ENCODE results near the gene FTH1.

Gene FTH1

GRCh38 chr11:61963282-61964057 lies 4.0 kb downstream of the FTH1 start:
- H3K4me3 ChIP-seq (replicated peaks in 1 of 2; ENCODE audit: low read depth in 2 of 2, low read length in 2 of 2), result peak overlapping the region; percentile 85 to 98
- peak; percentile 89 to 91 for DNase-seq (ENCODE audit: low read depth in 2 of 2)
- TF ChIP-seq CTCF (IDR thresholded peaks at IDR 0.05; ENCODE audit: low read depth, low read length), result no peak

GRCh38 chr11:61963016-61963281 lies 4.5 kb downstream of the FTH1 start:
- no peak for TF ChIP-seq CTCF (IDR thresholded peaks at IDR 0.05; ENCODE audit: low read depth, low read length)
- DNase-seq (ENCODE audit: low read depth in 2 of 2), result no peak
- no peak overlapping the region for H3K4me3 ChIP-seq (replicated peaks in 1 of 2; ENCODE audit: low read depth in 2 of 2, low read length in 2 of 2)

- DNase-seq (ENCODE audit: low read depth in 2 of 2), result no peak
- H3K4me3 ChIP-seq (replicated peaks in 1 of 2; ENCODE audit: low read depth in 2 of 2, low read length in 2 of 2), result no peak overlapping the region
- TF ChIP-seq CTCF (IDR thresholded peaks at IDR 0.05; ENCODE audit: low read depth, low read length), result no peak
Measured at GRCh38 chr11:61962213-61963015, 5.0 kb downstream of the FTH1 start.

- H3K4me3 ChIP-seq (replicated peaks in 1 of 2; ENCODE audit: low read depth in 2 of 2, low read length in 2 of 2), result no peak overlapping the region
- TF ChIP-seq CTCF (IDR thresholded peaks at IDR 0.05; ENCODE audit: low read depth, low read length), result no peak
- DNase-seq (ENCODE audit: low read depth in 2 of 2), result peak; percentile 56 to 92
Measured at GRCh38 chr11:61961570-61962212, 5.7 kb downstream of the FTH1 start.

GRCh38 chr11:61960532-61960931 lies 6.9 kb downstream of the FTH1 start:
- H3K4me3 ChIP-seq (replicated peaks in 1 of 2; ENCODE audit: low read depth in 2 of 2, low read length in 2 of 2), result no peak overlapping the region
- no peak for TF ChIP-seq CTCF (IDR thresholded peaks at IDR 0.05; ENCODE audit: low read depth, low read length)
- DNase-seq (ENCODE audit: low read depth in 2 of 2), result no peak

- no peak for DNase-seq (ENCODE audit: low read depth in 2 of 2)
- TF ChIP-seq CTCF (IDR thresholded peaks at IDR 0.05; ENCODE audit: low read depth, low read length), result no peak
- H3K4me3 ChIP-seq (replicated peaks in 1 of 2; ENCODE audit: low read depth in 2 of 2, low read length in 2 of 2), result no peak overlapping the region
Measured at GRCh38 chr11:61959678-61960077, 7.8 kb downstream of the FTH1 start.

All from cardiac fibroblast (primary cell).